ENCODE measurements around the gene OR10C1.
"Not testable (repeated sequence)": the region's sequence is repeated elsewhere in the genome, so short reads cannot be mapped to it uniquely, and the experiment has no call there.

The OR10C1 gene

DNA sequence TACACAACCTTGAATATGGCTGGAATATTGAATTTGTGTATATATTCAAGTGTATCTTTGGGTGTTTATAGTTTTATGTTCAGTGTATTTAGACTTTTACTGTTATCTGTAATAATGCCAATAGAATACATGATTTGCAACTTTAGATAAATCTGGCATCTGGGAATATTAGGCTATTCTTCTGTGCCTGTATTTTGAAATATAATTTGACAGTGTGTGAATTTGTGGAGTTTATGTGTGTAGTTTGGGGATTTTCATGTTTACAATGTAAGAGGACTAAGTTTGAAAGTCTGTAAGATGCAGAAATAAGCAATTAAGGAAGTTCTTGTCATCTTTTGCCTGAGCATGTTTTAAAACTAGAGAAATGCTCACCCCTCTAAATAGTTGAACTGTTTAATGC, at the start of gene OR10C1:
OR10C1 (plus strand) TSS at position 301 of the 400 bp plus-strand sequence. CDS start 710 bp downstream, outside the sequence.
- DNase-seq (ENCODE audit: low read depth), result no peak

DNA sequence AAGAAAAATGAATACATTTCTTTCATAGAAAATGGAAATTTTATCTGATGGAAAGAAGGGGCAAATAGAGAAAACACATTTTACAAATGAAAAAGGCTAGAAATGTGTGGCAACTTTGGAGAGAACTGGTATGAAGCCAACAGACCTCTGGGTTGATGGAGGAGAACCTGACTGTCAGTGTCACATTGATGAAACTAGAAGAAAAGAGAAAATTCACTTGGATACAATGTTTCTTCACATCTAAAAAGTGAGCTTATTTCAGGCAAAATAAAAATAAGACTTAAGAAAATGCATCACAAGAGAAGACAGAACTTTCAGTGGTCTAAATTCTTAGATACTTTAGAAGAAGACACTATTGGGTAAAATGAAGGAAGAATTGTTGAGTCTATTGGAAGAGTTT, 43.8 kb upstream of the OR10C1 start, which contains the start of gene OR12D2:
OR12D2 (plus strand) TSS at position 301 of the 400 bp plus-strand sequence. CDS start 1,069 bp downstream, outside the sequence.
- DNase-seq (ENCODE audit: low read depth), result no peak

DNA sequence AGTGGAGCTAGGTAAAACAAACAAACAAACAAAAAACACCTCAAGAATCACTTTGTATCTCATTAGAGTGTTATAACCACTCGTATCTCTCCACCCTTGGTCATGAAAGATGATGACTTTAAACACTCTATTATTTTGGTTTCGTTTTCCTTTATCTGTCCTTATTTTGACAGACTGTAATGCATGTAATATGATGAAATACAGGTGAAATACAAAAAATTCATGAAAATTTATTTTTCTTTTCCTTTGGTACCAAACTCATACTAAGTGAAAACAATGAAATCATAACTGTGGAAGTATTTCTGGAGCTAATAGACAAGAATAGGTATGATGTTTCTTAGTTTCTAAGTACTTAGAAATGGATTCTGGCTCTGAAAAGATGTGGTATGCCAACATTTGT, 39.6 kb upstream of the OR10C1 start:
- DNase-seq (ENCODE audit: low read depth), result no peak

DNA sequence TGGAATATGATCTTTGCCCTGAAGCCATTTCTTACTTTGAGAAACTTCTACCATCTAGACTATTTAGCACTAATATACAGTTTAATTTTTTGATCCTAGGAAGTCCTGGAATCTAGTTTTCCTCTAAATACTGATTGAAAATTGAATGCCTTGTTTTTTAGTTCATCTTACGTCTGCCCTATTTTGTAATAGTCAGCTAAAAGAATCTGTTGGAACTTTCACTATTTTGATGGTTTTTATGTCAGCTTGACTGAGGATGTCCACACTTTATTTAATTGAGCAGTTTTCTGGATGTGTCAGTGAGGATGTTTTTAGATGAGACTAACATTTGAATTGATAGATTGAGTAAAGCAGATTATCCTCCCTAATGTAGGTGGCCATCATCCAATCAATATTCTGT, 35.3 kb upstream of the OR10C1 start:
- DNase-seq (ENCODE audit: low read depth), result no peak

GRCh38 chr6:29414588-29414987, 24.5 kb upstream of the OR10C1 start, which contains the start of gene OR12D1:
OR12D1 (plus strand) TSS chr6:29414928.
- no peak for DNase-seq (ENCODE audit: low read depth)

- no peak for DNase-seq (ENCODE audit: low read depth)
Measured at GRCh38 chr6:29419516-29419915, 19.6 kb upstream of the OR10C1 start.

DNA sequence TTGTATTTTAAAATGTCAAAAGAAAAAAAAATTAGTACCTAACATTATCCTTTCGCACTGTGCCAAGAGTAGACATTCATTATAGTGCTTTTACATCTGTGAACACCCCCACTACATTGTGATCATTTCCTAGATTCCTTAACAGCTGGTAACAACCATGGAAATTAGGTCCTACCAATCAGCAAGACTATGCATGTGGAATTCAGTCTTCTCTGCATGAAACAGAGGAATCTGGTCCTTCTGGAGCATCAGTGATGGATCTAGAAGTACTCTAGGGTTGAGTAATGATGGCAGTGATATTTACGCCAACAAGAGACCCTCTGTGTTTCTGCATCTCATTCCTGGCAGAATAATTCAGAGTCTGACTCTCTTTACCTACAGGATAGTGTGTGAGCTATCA, 14.9 kb upstream of the OR10C1 start:
- DNase-seq (ENCODE audit: low read depth), result no peak

DNA sequence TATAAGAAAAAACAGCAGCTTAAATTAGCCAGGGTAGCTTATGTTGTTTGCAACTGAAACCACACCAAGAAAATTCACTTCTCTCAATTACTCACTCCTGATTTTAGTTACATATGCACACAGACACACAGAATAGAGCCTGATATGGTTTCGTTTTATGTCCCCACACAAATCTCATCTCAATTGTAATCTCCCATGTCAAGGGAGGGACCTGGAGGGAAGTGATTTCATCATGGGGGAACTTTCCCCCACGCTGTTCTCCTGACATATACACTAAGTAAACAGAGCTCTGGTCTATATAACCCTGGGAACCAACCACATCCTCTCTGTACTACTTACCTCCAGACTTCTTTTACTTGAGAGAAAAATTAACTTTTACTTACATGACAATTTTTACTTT, 14.5 kb upstream of the OR10C1 start:
- DNase-seq (ENCODE audit: low read depth), result no peak

GRCh38 chr6:29425075-29425474, 14.0 kb upstream of the OR10C1 start:
- no peak for DNase-seq (ENCODE audit: low read depth)

DNA sequence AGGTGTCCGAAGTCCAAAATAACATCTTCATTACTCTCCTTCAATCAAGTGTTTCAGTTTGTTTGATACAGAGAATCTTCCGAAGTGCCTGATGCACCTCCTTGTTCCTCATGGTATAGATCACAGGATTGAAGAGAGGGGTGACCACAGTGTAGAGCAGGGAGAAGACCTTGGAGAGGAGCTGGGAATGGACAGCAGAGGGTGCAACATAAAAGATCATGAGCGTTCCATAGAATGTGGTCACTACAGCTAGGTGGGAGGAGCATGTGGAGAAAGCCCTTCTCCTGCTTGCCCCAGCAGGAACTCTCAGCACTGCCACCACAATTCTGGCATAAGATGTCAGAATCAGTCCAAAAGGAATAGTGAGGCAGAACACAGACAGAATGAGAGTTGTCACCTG, 12.5 kb upstream of the OR10C1 start:
- no peak for DNase-seq (ENCODE audit: low read depth)

DNA sequence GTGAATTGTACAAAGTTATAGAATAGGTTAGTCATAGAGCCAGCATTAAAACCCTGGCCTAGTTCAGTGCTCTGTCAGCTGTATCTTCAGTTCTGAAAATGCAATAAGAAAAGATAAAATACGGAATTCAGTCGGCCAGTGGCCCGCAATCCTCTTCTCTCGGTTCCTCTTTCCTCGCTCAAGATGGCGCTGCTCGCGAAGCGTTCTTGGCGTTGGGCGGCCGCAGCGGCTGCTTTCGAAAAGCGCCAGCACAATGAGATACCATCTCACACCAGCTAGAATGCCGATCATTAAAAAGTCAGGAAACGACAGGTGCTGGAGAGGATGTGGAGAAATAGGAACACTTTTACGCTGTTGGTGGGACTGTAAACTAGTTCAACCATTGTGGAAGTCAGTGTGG, 2.4 kb upstream of the OR10C1 start:
- not testable (repeated sequence) for DNase-seq (ENCODE audit: low read depth)

- no peak for DNase-seq (ENCODE audit: low read depth)
Measured at GRCh38 chr6:29442719-29443118, 3.6 kb downstream of the OR10C1 start.

DNA sequence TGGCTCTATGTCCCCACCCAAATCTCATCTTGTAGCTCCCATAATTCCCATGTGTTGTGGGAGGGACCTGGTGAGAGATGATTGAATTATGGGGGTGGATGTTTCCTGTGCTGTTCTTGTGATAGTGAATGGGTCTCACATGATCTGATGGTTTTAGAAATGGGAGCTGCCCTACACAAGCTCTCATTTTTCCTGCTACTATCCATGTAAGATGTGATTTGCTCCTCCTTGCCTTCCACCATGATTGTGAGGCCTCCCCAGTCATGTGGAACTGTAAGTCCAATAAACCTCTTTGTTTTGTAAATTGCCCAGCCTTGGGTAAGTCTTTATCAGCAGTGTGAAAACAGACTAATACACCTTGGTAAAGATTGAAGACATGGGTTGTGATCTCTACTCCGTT, 4.9 kb downstream of the OR10C1 start:
- DNase-seq (ENCODE audit: low read depth), result not testable (repeated sequence)

- no peak for DNase-seq (ENCODE audit: low read depth)
Measured at GRCh38 chr6:29447670-29448069, 8.6 kb downstream of the OR10C1 start.

DNA sequence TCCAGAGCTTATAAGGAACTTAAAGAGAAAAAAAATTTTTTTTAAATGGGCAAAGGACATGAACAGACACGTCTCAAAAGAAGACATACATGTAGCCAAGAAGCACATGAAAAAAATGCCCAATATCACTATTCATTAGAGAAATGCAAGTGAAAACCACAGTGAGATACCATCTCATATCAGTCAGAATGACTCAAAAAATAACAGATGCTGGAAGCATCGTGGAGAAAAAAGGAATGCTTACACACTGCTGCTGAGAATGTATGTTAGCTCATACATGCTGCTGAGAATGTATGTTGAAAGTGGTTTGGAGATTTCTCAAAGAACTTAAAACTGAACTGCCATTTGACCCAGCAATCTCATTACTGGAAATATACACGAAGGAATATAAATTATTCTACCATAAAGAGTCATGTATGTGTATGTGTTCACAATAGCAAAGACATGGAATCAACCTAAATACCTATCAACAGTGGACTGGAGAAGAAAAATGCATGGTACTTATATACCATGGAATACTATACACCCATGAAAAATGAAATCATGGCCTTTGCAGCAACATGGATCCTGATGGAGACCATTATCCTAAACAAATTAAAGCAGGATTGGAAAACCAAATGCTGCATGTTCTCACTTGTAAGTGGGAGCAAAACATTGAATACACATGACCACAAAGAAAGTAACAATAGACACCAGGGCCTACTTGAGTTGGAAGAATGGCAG, 12.5 kb downstream of the OR10C1 start:
- DNase-seq (ENCODE audit: low read depth), result no peak

- no peak for DNase-seq (ENCODE audit: low read depth)
Measured at GRCh38 chr6:29456971-29457370, 17.9 kb downstream of the OR10C1 start, which contains the start of the genes OR11A1 and OR2H1. OR11A1 (minus strand) TSS chr6:29457071; CDS start chr6:29427641, 29,430 bp downstream. OR2H1 (plus strand) TSS chr6:29457155; CDS start chr6:29461770, 4,615 bp downstream.

DNA sequence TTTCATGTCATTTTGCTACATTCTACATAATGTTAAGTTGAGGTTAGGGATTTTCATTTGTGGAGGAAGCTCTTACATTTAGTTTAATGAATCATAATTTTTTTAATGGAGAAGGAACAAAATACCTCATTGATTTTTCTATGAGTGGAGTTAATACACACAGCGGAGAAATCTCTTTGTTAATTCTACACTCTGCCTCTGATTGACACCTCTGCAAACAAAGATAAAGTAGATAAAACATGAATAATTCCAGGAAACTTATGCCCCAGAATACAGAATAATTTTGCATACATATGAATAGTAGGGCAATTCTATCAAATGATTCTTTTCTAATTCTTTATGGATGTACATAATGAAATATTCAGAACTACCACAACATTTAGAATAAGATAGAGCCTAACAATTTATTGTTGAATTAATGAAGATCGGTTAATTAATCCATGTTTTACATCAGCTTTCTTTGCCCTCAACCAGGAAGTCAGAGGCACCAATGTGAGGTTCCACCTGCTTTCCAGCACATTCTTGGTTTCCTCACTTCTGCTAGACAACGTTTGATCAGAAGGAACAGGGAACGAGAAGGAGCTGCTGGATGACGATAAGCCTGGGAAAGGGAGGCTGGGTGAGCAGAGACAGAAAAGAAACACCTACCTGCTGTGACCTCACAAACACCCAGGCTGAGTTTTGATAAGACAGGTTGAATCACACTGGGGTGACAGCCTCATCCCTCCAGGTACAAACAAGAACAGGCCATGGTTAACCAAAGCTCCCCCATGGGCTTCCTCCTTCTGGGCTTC, 22.1 kb downstream of the OR10C1 start:
- no peak for DNase-seq (ENCODE audit: low read depth)

DNA sequence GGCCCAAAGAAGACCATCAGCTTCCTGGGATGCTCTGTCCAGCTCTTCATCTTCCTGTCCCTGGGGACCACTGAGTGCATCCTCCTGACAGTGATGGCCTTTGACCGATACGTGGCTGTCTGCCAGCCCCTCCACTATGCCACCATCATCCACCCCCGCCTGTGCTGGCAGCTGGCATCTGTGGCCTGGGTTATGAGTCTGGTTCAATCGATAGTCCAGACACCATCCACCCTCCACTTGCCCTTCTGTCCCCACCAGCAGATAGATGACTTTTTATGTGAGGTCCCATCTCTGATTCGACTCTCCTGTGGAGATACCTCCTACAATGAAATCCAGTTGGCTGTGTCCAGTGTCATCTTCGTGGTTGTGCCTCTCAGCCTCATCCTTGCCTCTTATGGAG, 22.9 kb downstream of the OR10C1 start:
- no peak for DNase-seq (ENCODE audit: low read depth)

- DNase-seq (ENCODE audit: low read depth), result no peak
Measured at GRCh38 chr6:29465279-29465678, 26.2 kb downstream of the OR10C1 start.

DNA sequence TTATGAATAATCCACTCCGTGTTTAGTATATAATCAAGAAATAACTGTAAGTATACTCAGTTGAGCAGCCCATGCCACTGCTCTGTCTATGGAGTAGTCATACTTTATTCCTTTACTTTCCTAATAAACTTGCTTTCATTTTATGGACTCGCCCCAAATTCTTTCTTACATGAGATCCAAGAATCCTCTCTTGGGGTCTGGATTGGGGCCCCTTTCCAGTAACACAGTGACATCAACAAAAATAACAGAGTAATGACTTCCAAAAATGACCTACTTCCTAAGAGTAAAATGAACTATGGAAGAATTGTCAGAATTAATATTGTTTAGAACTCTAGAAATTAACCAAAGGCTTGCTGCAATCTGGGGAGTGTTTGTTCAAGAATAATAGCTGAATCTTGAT, 26.7 kb downstream of the OR10C1 start:
- no peak for DNase-seq (ENCODE audit: low read depth)

DNA sequence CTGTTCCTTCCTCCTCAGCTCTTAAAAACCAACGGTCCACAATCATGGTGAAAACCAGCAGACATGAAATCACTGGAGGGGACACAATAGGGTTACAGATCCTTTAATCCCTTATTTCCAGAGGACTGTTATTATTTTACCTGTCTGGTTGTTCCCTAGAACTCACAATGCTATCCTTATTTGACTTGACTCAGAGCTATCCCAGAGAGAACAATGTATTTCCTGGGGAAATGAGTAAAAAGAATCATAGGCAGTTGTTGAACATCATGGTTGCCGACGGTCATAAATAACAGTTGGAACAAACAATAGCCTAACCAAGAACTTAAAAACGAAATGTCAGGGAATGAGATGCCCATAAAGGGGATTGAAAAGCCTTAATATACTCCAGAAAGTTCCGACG, 27.1 kb downstream of the OR10C1 start:
- no peak for DNase-seq (ENCODE audit: low read depth)

DNA sequence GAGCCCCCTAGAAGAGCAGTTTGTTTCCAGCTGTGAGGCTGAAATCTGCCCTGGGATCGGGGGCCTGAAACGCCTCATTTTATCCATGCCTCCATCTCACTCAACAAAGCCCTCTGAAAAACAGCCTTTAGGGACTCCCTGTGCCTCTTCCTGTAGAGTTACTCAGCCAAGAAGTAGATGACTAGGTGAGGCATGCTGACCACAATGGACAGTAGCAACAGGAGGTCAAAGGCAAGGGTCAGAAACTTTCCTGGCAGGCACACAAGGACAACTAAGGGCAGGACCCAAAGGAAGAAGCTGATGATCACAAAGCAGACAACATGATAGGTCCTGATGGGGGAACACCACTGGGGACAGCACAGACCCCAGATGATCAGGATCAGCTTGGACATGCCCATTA, 35.9 kb downstream of the OR10C1 start:
- no peak for DNase-seq (ENCODE audit: low read depth)

- no peak for DNase-seq (ENCODE audit: low read depth)
Measured at GRCh38 chr6:29477923-29478450, 38.9 kb downstream of the OR10C1 start.
